Activated naive CD8-positive, alpha-beta T cell treated with anti-CD3 and anti-CD28 coated beads, Interleukin-2, amount 10 ng/mL, durations not matched to agents 7 days and 5 days (primary cell): Measurements from ENCODE around the gene HBS1L. TPM values are rescaled to one million over a fixed set of nuclear protein-coding genes. Genes with fewer than 3 reads are reported as not detected.

Experiments
- ATAC-seq: fragments of 150-1000 bp; cut with Tn5 transposase; one replicate; pipeline ENCODE4 v1.10.0; 2021; ENCODE audit warnings: low read depth, moderate library complexity
- POLR2A ChIA-PET: fragments of 350-600 bp; sonication (Branson Sonifier 250); formaldehyde crosslinking; loops from one replicate; lab custom pipeline; 2021; ENCODE audit warnings: antibody characterized with exemption; lab: Charles Lee
- DNase-seq: peaks from one replicate; pipeline ENCODE4 v3.0.0; 2021
- H3K27ac Mint-ChIP-seq: one replicate; pipeline ENCODE4 v1.8.0; 2022; ENCODE audit warnings: mild to moderate bottlenecking, mixed read lengths
- H3K27me3 Mint-ChIP-seq: one replicate; pipeline ENCODE4 v1.8.0; 2022; ENCODE audit warnings: mild to moderate bottlenecking, moderate library complexity, mixed read lengths
- H3K36me3 Mint-ChIP-seq: one replicate; pipeline ENCODE4 v1.8.0; 2021; ENCODE audit warnings: mild to moderate bottlenecking, mixed read lengths
- H3K4me1 Mint-ChIP-seq: one replicate; pipeline ENCODE4 v1.8.0; 2021; ENCODE audit warnings: mixed read lengths
- H3K4me3 Mint-ChIP-seq: one replicate; pipeline ENCODE4 v1.8.0; 2022; ENCODE audit warnings: mild to moderate bottlenecking, moderate library complexity, mixed read lengths
- H3K9me3 Mint-ChIP-seq: one replicate; pipeline ENCODE4 v1.8.0; 2021; ENCODE audit warnings: mixed read lengths
- total RNA-seq, 2 experiments: library from RNA; stranded (reverse); gene quantifications; one replicate each; pipeline ENCODE4 v1.2.3, GENCODE V29; 2021

HBS1L gene
- total RNA-seq, 2 experiments from 2014 or later = 72.6 to 72.7 TPM

- peak overlapping the region; percentile 95 for H3K27ac Mint-ChIP-seq
- DNase-seq (no peak), ATAC-seq (peak; percentile 12)
- no peaks in the 10 kb centered on the region for H3K27me3 Mint-ChIP-seq
- H3K36me3 Mint-ChIP-seq = no peaks in the 10 kb centered on the region
- POLR2A ChIA-PET = interaction anchor here (1.0 to 4.1 kb wide), 8 partner anchors 15 to 1202 kb away, joined by 3 to 62 read pairs (median 5); partner anchors contain the start of genes BCLAF1, HBS1L and MYB
- peaks cover 63% of the 10 kb centered on the region for H3K4me1 Mint-ChIP-seq
- no peaks in the 10 kb centered on the region for H3K9me3 Mint-ChIP-seq
- H3K4me3 Mint-ChIP-seq = peak overlapping the region; percentile 79
Observed at GRCh38 chr6:135088281-135088680, 33.7 kb upstream of the HBS1L start.

GRCh38 chr6:135087803-135088202, 33.2 kb upstream of the HBS1L start:
- POLR2A ChIA-PET = interaction anchor here (0.8 to 4.1 kb wide), 9 partner anchors 11 to 1202 kb away, joined by 3 to 62 read pairs (median 4); partner anchors contain the start of genes BCLAF1, HBS1L and MYB
- Mint-ChIP-seq H3K36me3 (peaks cover 4% of the 10 kb centered on the region), H3K4me3 (peak overlapping the region; percentile 79), H3K27ac (peak overlapping the region; percentile 95), H3K4me1 (peaks cover 60% of the 10 kb centered on the region), H3K27me3 (no peaks in the 10 kb centered on the region), H3K9me3 (peaks cover under 1% of the 10 kb centered on the region)
- DNase-seq (no peak), ATAC-seq (peak; percentile 47)

- Mint-ChIP-seq H3K27ac (peak overlapping the region; percentile 95), H3K4me3 (peak overlapping the region; percentile 79), H3K9me3 (peaks cover 2% of the 10 kb centered on the region), H3K36me3 (peaks cover 5% of the 10 kb centered on the region), H3K4me1 (peaks cover 56% of the 10 kb centered on the region), H3K27me3 (no peaks in the 10 kb centered on the region)
- POLR2A ChIA-PET = interaction anchor here (0.7 to 4.1 kb wide), 11 partner anchors 11 to 1203 kb away, joined by 3 to 62 read pairs (median 3); partner anchors contain the start of genes BCLAF1, HBS1L and MYB
- DNase-seq (peak; percentile 41), ATAC-seq (peak; percentile 17)
Observed at GRCh38 chr6:135087403-135087802, 32.8 kb upstream of the HBS1L start.

- ATAC-seq = no peak
- Mint-ChIP-seq H3K27ac (peak overlapping the region; percentile 95), H3K4me1 (peaks cover 52% of the 10 kb centered on the region), H3K4me3 (peak overlapping the region; percentile 79), H3K27me3 (no peaks in the 10 kb centered on the region), H3K36me3 (peaks cover 12% of the 10 kb centered on the region), H3K9me3 (peaks cover 8% of the 10 kb centered on the region)
- POLR2A ChIA-PET = interaction anchor here (0.7 to 4.1 kb wide), 4 partner anchors 15 to 95 kb away, joined by 3 to 62 read pairs (median 16); partner anchors contain the start of genes HBS1L and MYB
- no peak for DNase-seq
Observed at GRCh38 chr6:135086414-135086764, 31.8 kb upstream of the HBS1L start.

- H3K27me3 Mint-ChIP-seq = no peaks in the 10 kb centered on the region
- H3K36me3 Mint-ChIP-seq = peaks cover 12% of the 10 kb centered on the region
- DNase-seq = no peak
- POLR2A ChIA-PET = interaction anchor here (0.7 to 4.1 kb wide), 5 partner anchors 15 to 96 kb away, joined by 3 to 62 read pairs (median 3); partner anchors contain the start of genes HBS1L and MYB
- peak overlapping the region; percentile 95 for H3K27ac Mint-ChIP-seq
- ATAC-seq = no peak
- H3K9me3 Mint-ChIP-seq = peaks cover 8% of the 10 kb centered on the region
- peaks cover 47% of the 10 kb centered on the region for H3K4me1 Mint-ChIP-seq
- peak overlapping the region; percentile 79 for H3K4me3 Mint-ChIP-seq
Observed at GRCh38 chr6:135085700-135086413, 31.2 kb upstream of the HBS1L start.

GRCh38 chr6:135084916-135085269, 30.3 kb upstream of the HBS1L start:
- Mint-ChIP-seq H3K36me3 (peaks cover 12% of the 10 kb centered on the region), H3K4me1 (peaks cover 38% of the 10 kb centered on the region), H3K9me3 (peaks cover 8% of the 10 kb centered on the region), H3K27me3 (no peaks in the 10 kb centered on the region), H3K4me3 (no peak overlapping the region), H3K27ac (no peak overlapping the region)
- DNase-seq (no peak), ATAC-seq (no peak)
- POLR2A ChIA-PET = interaction anchor here (1.2 to 4.1 kb wide), 3 partner anchors 30 to 97 kb away, joined by 3 to 62 read pairs (median 28); partner anchors contain the start of genes HBS1L and MYB

- H3K27me3 Mint-ChIP-seq = no peaks in the 10 kb centered on the region
- H3K4me3 Mint-ChIP-seq = no peak overlapping the region
- ATAC-seq (no peak), DNase-seq (no peak)
- no peak overlapping the region for H3K27ac Mint-ChIP-seq
- peaks cover 10% of the 10 kb centered on the region for H3K9me3 Mint-ChIP-seq
- H3K4me1 Mint-ChIP-seq = peaks cover 35% of the 10 kb centered on the region
- peaks cover 12% of the 10 kb centered on the region for H3K36me3 Mint-ChIP-seq
- POLR2A ChIA-PET = interaction anchor here (0.7 to 4.1 kb wide), 3 partner anchors 29 to 97 kb away, joined by 3 to 62 read pairs (median 28); partner anchors contain the start of genes HBS1L and MYB
Observed at GRCh38 chr6:135084001-135084915, 29.6 kb upstream of the HBS1L start.

- H3K36me3 Mint-ChIP-seq = peaks cover 12% of the 10 kb centered on the region
- POLR2A ChIA-PET = no interaction called here
- H3K9me3 Mint-ChIP-seq = peaks cover 13% of the 10 kb centered on the region
- no peak for ATAC-seq
- no peak for DNase-seq
- no peaks in the 10 kb centered on the region for H3K27me3 Mint-ChIP-seq
- H3K4me3 Mint-ChIP-seq = no peak overlapping the region
- peaks cover 13% of the 10 kb centered on the region for H3K4me1 Mint-ChIP-seq
- no peak overlapping the region for H3K27ac Mint-ChIP-seq
Observed at GRCh38 chr6:135081966-135082365, 27.3 kb upstream of the HBS1L start.

GRCh38 chr6:135075018-135075417, 20.4 kb upstream of the HBS1L start:
- H3K4me3 Mint-ChIP-seq = no peak overlapping the region
- peaks cover 6% of the 10 kb centered on the region for H3K9me3 Mint-ChIP-seq
- H3K27me3 Mint-ChIP-seq = no peaks in the 10 kb centered on the region
- POLR2A ChIA-PET = no interaction called here
- peaks cover 9% of the 10 kb centered on the region for H3K4me1 Mint-ChIP-seq
- no peak overlapping the region for H3K27ac Mint-ChIP-seq
- no peaks in the 10 kb centered on the region for H3K36me3 Mint-ChIP-seq
- DNase-seq (no peak), ATAC-seq (no peak)

GRCh38 chr6:135073756-135074393, 19.3 kb upstream of the HBS1L start:
- peaks cover 9% of the 10 kb centered on the region for H3K4me1 Mint-ChIP-seq
- H3K4me3 Mint-ChIP-seq = no peak overlapping the region
- DNase-seq = no peak
- no peak for ATAC-seq
- H3K27me3 Mint-ChIP-seq = no peaks in the 10 kb centered on the region
- POLR2A ChIA-PET = no interaction called here
- H3K27ac Mint-ChIP-seq = no peak overlapping the region
- peaks cover 2% of the 10 kb centered on the region for H3K9me3 Mint-ChIP-seq
- no peaks in the 10 kb centered on the region for H3K36me3 Mint-ChIP-seq

GRCh38 chr6:135073217-135073616, 18.6 kb upstream of the HBS1L start:
- ATAC-seq (no peak), DNase-seq (no peak)
- H3K27me3 Mint-ChIP-seq = no peaks in the 10 kb centered on the region
- no peaks in the 10 kb centered on the region for H3K36me3 Mint-ChIP-seq
- no peak overlapping the region for H3K4me3 Mint-ChIP-seq
- H3K4me1 Mint-ChIP-seq = peaks cover 9% of the 10 kb centered on the region
- H3K9me3 Mint-ChIP-seq = peaks cover 2% of the 10 kb centered on the region
- no peak overlapping the region for H3K27ac Mint-ChIP-seq
- POLR2A ChIA-PET = no interaction called here

- H3K27ac Mint-ChIP-seq = no peak overlapping the region
- DNase-seq (no peak), ATAC-seq (no peak)
- H3K4me1 Mint-ChIP-seq = peaks cover 9% of the 10 kb centered on the region
- H3K9me3 Mint-ChIP-seq = peaks cover 2% of the 10 kb centered on the region
- H3K4me3 Mint-ChIP-seq = no peak overlapping the region
- POLR2A ChIA-PET = no interaction called here
- H3K27me3 Mint-ChIP-seq = no peaks in the 10 kb centered on the region
- H3K36me3 Mint-ChIP-seq = no peaks in the 10 kb centered on the region
Observed at GRCh38 chr6:135072753-135073152, 18.1 kb upstream of the HBS1L start.
